NCI-H2171 treated with DMSO at 0.1 percent for 48 hours (cell line): ENCODE data around the gene DYNLRB1.
"Not testable (repeated sequence)": the region's sequence is repeated elsewhere in the genome, so short reads cannot be mapped to it uniquely, and the experiment has no call there.

Source experiments
- DNase-seq: peaks from one replicate; lab custom pipeline; 2025; lab: John Stamatoyannopoulos, UW

The DYNLRB1 gene

GRCh38 chr20:34512266-34512954 lies 3.8 kb upstream of the DYNLRB1 start:
- no peak for DNase-seq

GRCh38 chr20:34512955-34513419 lies 3.2 kb upstream of the DYNLRB1 start:
- DNase-seq, result no peak

GRCh38 chr20:34514034-34514433 lies 2.2 kb upstream of the DYNLRB1 start:
- DNase-seq, result not testable (repeated sequence)

GRCh38 chr20:34514897-34515483 lies 1.2 kb upstream of the DYNLRB1 start:
- DNase-seq, result no peak

GRCh38 chr20:34515484-34516246 lies 557 bp upstream of the DYNLRB1 start:
- DNase-seq, result peak; percentile 97

GRCh38 chr20:34517114-34517505 lies 888 bp downstream of the DYNLRB1 start:
- DNase-seq, result no peak

GRCh38 chr20:34518863-34519262 lies 2.6 kb downstream of the DYNLRB1 start:
- not testable (repeated sequence) for DNase-seq

- not testable (repeated sequence) for DNase-seq
Measured at GRCh38 chr20:34519841-34520240, 3.6 kb downstream of the DYNLRB1 start.

- DNase-seq, result peak; percentile 49
Measured at GRCh38 chr20:34522969-34523871, 7.0 kb downstream of the DYNLRB1 start.

GRCh38 chr20:34524426-34524825 lies 8.2 kb downstream of the DYNLRB1 start:
- no peak for DNase-seq

GRCh38 chr20:34525342-34525708 lies 9.1 kb downstream of the DYNLRB1 start:
- no peak for DNase-seq

GRCh38 chr20:34525709-34526416 lies 9.6 kb downstream of the DYNLRB1 start:
- no peak for DNase-seq

GRCh38 chr20:34526466-34526865 lies 10.2 kb downstream of the DYNLRB1 start:
- DNase-seq, result no peak

- no peak for DNase-seq
Measured at GRCh38 chr20:34527016-34527415, 10.8 kb downstream of the DYNLRB1 start.

- DNase-seq, result no peak
Measured at GRCh38 chr20:34528921-34529297, 12.7 kb downstream of the DYNLRB1 start.

GRCh38 chr20:34529742-34530141 lies 13.5 kb downstream of the DYNLRB1 start:
- DNase-seq, result no peak

GRCh38 chr20:34530342-34530741 lies 14.1 kb downstream of the DYNLRB1 start:
- DNase-seq, result no peak

- no peak for DNase-seq
Measured at GRCh38 chr20:34531608-34532265, 15.5 kb downstream of the DYNLRB1 start.

GRCh38 chr20:34532320-34532719 lies 16.1 kb downstream of the DYNLRB1 start:
- DNase-seq, result no peak

- DNase-seq, result no peak
Measured at GRCh38 chr20:34532756-34533155, 16.5 kb downstream of the DYNLRB1 start.
